Measurements from ENCODE around the gene PDLIM5. TPM values are rescaled to one million over a fixed set of nuclear protein-coding genes. Genes with fewer than 3 reads are reported as not detected.

PDLIM5 gene
- total RNA-seq, 1 donor from 2014 or later = 75.3 TPM

DNA sequence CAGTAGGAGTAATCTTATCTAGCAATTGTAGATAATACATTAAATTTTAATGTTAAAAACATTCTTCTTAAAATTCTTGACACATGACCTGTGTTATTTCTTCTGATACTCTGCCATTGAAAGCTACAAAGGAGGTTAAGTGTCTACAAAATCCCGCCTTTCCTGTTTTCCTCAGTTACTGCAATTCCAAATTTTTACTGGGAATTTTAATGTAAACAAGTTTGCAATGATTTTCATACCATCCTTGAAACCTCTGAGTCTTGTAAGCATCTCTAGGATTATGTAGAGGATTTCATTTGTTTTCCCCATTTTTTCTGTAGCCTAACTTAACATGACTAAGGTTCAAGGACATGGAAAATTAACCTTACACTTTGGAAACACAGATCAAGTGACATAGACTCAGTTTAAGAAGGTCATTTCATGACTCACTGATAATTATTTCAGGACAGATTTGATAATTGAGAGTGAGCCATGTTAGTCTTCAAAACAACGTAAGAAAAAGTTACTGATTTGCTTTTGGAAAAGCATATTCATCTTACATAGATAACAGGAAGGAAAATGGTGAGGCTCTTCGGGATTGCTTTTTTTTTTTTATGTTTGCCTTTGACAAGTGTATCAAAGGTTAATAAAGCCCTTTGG is 39.6 kb upstream of the PDLIM5 start:
- Histone ChIP-seq H3K27me3 (ENCODE audit: control insufficient read depth, insufficient read depth, low read length) (no peaks in the 10 kb centered on the region), H3K4me3 (ENCODE audit: low read depth, low read length) (no peak overlapping the region)
- no peak for DNase-seq (ENCODE audit: low read depth)

DNA sequence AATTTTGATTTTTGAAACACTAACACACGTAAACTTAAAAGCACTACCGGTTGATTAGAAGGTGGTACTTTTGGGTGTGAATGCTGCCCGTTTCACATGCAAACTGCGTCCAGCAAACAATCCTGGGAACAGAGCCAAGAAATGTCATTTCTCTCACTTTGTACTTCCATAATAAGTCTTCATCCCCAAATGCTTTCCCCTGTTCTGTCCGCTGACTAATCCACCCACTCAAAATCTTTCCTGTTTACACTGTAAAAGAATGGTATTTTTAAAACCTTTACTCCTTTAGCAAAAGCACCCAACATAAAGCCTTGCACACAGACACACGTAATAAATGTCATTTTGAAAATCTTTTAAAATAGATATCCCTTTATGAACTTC is 39.1 kb upstream of the PDLIM5 start:
- no peaks in the 10 kb centered on the region for H3K36me3 ChIP-seq (ENCODE audit: control insufficient read depth, insufficient read depth, low read length)

More for the DNA sequence above, 39.6 kb upstream of the PDLIM5 start:
- no peak for TF ChIP-seq CTCF (IDR thresholded peaks at IDR 0.05; ENCODE audit: insufficient read depth, low read length, poor library complexity, severe bottlenecking)
- no peaks in the 10 kb centered on the region for H3K36me3 ChIP-seq (ENCODE audit: control insufficient read depth, insufficient read depth, low read length)

GRCh38 chr4:94413085-94413840 is 38.5 kb upstream of the PDLIM5 start:
- no peaks in the 10 kb centered on the region for H3K36me3 ChIP-seq (ENCODE audit: control insufficient read depth, insufficient read depth, low read length)
- H3K4me3 ChIP-seq (ENCODE audit: low read depth, low read length) = no peak overlapping the region
- DNase-seq (ENCODE audit: low read depth) = no peak
- H3K27me3 ChIP-seq (ENCODE audit: control insufficient read depth, insufficient read depth, low read length) = no peaks in the 10 kb centered on the region
- no peak for TF ChIP-seq CTCF (IDR thresholded peaks at IDR 0.05; ENCODE audit: insufficient read depth, low read length, poor library complexity, severe bottlenecking)

More for the DNA sequence above, 39.1 kb upstream of the PDLIM5 start:
- TF ChIP-seq CTCF (IDR thresholded peaks at IDR 0.05; ENCODE audit: insufficient read depth, low read length, poor library complexity, severe bottlenecking) = no peak
- peak; percentile 31 for DNase-seq (ENCODE audit: low read depth)
- Histone ChIP-seq H3K27me3 (ENCODE audit: control insufficient read depth, insufficient read depth, low read length) (no peaks in the 10 kb centered on the region), H3K4me3 (ENCODE audit: low read depth, low read length) (no peak overlapping the region)

DNA sequence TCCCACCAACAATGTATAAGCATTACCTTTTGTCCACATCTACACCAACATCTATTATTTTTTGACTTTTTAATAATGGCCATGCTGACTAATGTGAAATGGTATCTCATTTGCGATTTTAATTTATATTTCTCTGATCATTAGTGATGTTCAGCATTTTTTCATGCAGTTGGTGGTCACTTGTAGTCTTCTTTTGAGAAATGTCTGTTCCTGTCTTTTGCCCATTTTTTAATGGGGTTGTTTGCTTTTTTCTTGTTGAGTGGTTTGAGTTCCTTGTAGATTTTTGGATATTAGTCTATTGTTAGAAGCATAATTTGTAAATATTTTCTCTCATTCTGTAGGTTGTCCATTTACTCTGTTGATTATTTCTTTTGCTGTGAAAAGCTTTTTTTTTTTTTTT is 36.8 kb upstream of the PDLIM5 start:
- TF ChIP-seq CTCF (IDR thresholded peaks at IDR 0.05; ENCODE audit: insufficient read depth, low read length, poor library complexity, severe bottlenecking) = no peak
- no peak overlapping the region for H3K4me3 ChIP-seq (ENCODE audit: low read depth, low read length)
- H3K36me3 ChIP-seq (ENCODE audit: control insufficient read depth, insufficient read depth, low read length) = no peaks in the 10 kb centered on the region
- DNase-seq (ENCODE audit: low read depth) = no peak
- no peaks in the 10 kb centered on the region for H3K27me3 ChIP-seq (ENCODE audit: control insufficient read depth, insufficient read depth, low read length)

GRCh38 chr4:94415448-94415847 is 36.3 kb upstream of the PDLIM5 start:
- DNase-seq (ENCODE audit: low read depth) = no peak
- no peaks in the 10 kb centered on the region for H3K36me3 ChIP-seq (ENCODE audit: control insufficient read depth, insufficient read depth, low read length)
- TF ChIP-seq CTCF (IDR thresholded peaks at IDR 0.05; ENCODE audit: insufficient read depth, low read length, poor library complexity, severe bottlenecking) = no peak
- H3K4me3 ChIP-seq (ENCODE audit: low read depth, low read length) = no peak overlapping the region
- H3K27me3 ChIP-seq (ENCODE audit: control insufficient read depth, insufficient read depth, low read length) = no peaks in the 10 kb centered on the region

Data from kidney epithelial cell (primary cell).